HepG2 (cell line): ENCODE measurements around the gene TTC31. TPM values are rescaled to one million over a fixed set of nuclear protein-coding genes. Genes with fewer than 3 reads are reported as not detected.

Experiments
- IRX3 ChIP-seq: sonication (generic); formaldehyde crosslinking; IDR thresholded peaks from 2 replicates; pipeline ENCODE4 v1.8.1; 2023; ENCODE audit warnings: mild to moderate bottlenecking, low read depth, missing genetic modification reagents, borderline replicate concordance
- NCOA5 ChIP-seq: sonication (generic); formaldehyde crosslinking; IDR thresholded peaks from 2 replicates; pipeline ENCODE4 v1.4.0; 2020; ENCODE audit warnings: missing genetic modification reagents
- NFKB2 ChIP-seq: sonication (generic); formaldehyde crosslinking; IDR thresholded peaks from 2 replicates; pipeline ENCODE4 v1.4.0; 2020; ENCODE audit warnings: missing genetic modification reagents, borderline replicate concordance
- SALL1 ChIP-seq: sonication (generic); formaldehyde crosslinking; IDR thresholded peaks from 2 replicates; pipeline ENCODE4 v1.8.0; 2022; ENCODE audit warnings: mild to moderate bottlenecking, missing genetic modification reagents
- ZBTB21 ChIP-seq: sonication (generic); formaldehyde crosslinking; IDR thresholded peaks from 2 replicates; pipeline ENCODE4 v1.4.0; 2020; ENCODE audit warnings: missing genetic modification reagents
- ZNF260 ChIP-seq: sonication (generic); formaldehyde crosslinking; IDR thresholded peaks from 2 replicates; pipeline ENCODE4 v1.4.0; 2020; ENCODE audit warnings: missing genetic modification reagents, low read depth, mild to moderate bottlenecking, borderline replicate concordance
- ZNF749 ChIP-seq: sonication (generic); formaldehyde crosslinking; IDR thresholded peaks from 2 replicates; pipeline ENCODE4 v1.8.0; 2022; ENCODE audit warnings: mild to moderate bottlenecking, missing genetic modification reagents, moderate library complexity, borderline replicate concordance
- polyA plus RNA-seq, 8 experiments: library from polyadenylated mRNA; depleted of rRNA in 3 of 8; stranded (reverse) in 7 of 8; unstranded in 1 of 8; fragments of >200 nt; fragmentation: Illumina TruSeq in 4 of 8; extraction: Trizol in 4 of 8; gene quantifications; 2 replicates each; pipeline versions ENCODE4 v1.2.1 to v1.2.3, GENCODE V29; 2011 to 2016; ENCODE audit warnings: low read depth in 4 of 8, missing spikeins in 1 of 8, mixed read lengths in 1 of 8; ENCODE audit not compliant: insufficient read depth in 1 of 8
- total RNA-seq, 5 experiments: library from RNA; depleted of rRNA; stranded (reverse); fragments of >200 nt; fragmentation: Illumina TruSeq; extraction: Trizol; gene quantifications; 2 replicates each; pipeline ENCODE4 v1.2.3, GENCODE V29; 2016; ENCODE audit warnings: low read depth in 1 of 5
- TF ChIP-seq, protein P1 (sequence below): sonication (generic); formaldehyde crosslinking; IDR thresholded peaks from 2 replicates; pipeline ENCODE4 v1.4.0; 2020; ENCODE audit warnings: mild to moderate bottlenecking, missing genetic modification reagents
- TF ChIP-seq, protein P2 (sequence below): sonication (generic); formaldehyde crosslinking; IDR thresholded peaks from 2 replicates; pipeline ENCODE4 v1.4.0; 2020; ENCODE audit warnings: low read depth, mild to moderate bottlenecking, missing genetic modification reagents
- TF ChIP-seq, protein P3 (sequence below): sonication (generic); formaldehyde crosslinking; IDR thresholded peaks from 2 replicates; pipeline ENCODE4 v1.5.1; 2020; ENCODE audit warnings: missing genetic modification reagents, mild to moderate bottlenecking, borderline replicate concordance
- TF ChIP-seq, protein P4 (sequence below): sonication (generic); formaldehyde crosslinking; IDR thresholded peaks from 2 replicates; pipeline ENCODE4 v1.8.1; 2023; ENCODE audit warnings: missing genetic modification reagents, inconsistent platforms, borderline replicate concordance
- TF ChIP-seq, protein P5 (sequence below), 2 experiments: IDR thresholded peaks; 2 replicates each; pipeline ENCODE4 v1.6.1; 2011 to 2012; ENCODE audit warnings: low read length in 2 of 2, borderline replicate concordance in 1 of 2, low read depth in 1 of 2, mild to moderate bottlenecking in 1 of 2, moderate library complexity in 1 of 2
- TF ChIP-seq, protein P6 (sequence below): sonication (generic); formaldehyde crosslinking; IDR thresholded peaks from 2 replicates; pipeline ENCODE4 v1.5.0; 2020; ENCODE audit warnings: mild to moderate bottlenecking, missing genetic modification reagents
- TF ChIP-seq, protein P7 (sequence below): sonication (generic); formaldehyde crosslinking; IDR thresholded peaks from 2 replicates; pipeline ENCODE4 v1.4.0; 2020; ENCODE audit warnings: mild to moderate bottlenecking, missing genetic modification reagents

TTC31 gene
- total and polyA plus RNA-seq, 2 of the 13 experiments (the other 11 are each of a cell fraction or from before 2014, with no cell fraction given), result 28.3 to 39.5 TPM

DNA sequence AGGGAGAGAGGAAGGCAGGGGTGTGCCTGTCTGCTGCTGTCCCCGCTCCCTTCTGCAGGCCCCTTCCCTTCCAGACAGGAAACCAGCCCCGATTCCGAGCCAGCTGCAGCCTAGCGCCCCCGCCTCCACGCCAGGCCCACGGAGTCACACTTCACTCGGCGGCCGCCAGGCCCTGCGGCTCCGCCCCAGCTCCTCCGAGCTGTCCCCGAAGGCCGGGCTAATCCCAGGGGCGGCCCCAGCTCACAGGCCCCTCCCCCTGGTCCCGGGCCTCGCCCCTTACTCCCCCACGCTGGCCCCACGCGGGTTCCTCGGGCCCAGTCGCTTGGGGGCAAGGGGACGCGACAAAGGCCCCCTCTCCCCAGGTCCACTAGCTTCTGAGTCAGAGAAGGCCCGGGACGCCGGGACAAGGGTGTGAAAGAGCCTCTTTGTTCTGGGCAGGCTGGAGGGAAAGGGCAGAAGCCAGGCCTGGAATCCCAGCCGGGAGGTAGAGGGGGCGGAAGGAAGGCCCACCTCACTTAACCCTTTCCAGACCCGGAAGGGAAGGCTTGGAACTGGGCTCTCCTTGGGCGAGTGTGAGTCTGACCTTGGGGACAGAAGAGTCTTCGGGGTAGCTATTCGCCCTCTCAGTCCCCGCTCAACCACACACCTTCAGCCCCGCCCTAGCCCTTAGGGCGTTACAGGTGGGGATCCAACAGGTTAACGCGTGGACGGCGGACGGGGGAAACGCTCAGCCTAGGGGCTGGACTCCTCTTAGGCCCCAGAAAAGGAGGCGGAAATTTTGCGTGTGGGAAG is 42.3 kb upstream of the TTC31 start (continued):
- TF ChIP-seq SALL1 (CRISPR knock-in tag) (peak; percentile 97), NCOA5 (CRISPR knock-in tag) (peak; percentile 64; the same call in 1 of the 2 replicates), NFKB2 (CRISPR knock-in tag) (peak; percentile 97), ZBTB21 (CRISPR knock-in tag) (0 out of 2 replicates have a peak, but pooled peaks have one; percentile 44), ZNF749 (CRISPR knock-in tag) (peak; percentile 91), IRX3 (CRISPR knock-in tag) (peak; percentile 38; the same call in 1 of the 2 replicates), ZNF260 (CRISPR knock-in tag) (no peak)
- TF ChIP-seq, protein P1, sequence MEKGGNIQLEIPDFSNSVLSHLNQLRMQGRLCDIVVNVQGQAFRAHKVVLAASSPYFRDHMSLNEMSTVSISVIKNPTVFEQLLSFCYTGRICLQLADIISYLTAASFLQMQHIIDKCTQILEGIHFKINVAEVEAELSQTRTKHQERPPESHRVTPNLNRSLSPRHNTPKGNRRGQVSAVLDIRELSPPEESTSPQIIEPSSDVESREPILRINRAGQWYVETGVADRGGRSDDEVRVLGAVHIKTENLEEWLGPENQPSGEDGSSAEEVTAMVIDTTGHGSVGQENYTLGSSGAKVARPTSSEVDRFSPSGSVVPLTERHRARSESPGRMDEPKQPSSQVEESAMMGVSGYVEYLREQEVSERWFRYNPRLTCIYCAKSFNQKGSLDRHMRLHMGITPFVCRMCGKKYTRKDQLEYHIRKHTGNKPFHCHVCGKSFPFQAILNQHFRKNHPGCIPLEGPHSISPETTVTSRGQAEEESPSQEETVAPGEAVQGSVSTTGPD (CRISPR knock-in tag), result peak; percentile 8; the same call in 1 of the 2 replicates
- TF ChIP-seq, protein P2, sequence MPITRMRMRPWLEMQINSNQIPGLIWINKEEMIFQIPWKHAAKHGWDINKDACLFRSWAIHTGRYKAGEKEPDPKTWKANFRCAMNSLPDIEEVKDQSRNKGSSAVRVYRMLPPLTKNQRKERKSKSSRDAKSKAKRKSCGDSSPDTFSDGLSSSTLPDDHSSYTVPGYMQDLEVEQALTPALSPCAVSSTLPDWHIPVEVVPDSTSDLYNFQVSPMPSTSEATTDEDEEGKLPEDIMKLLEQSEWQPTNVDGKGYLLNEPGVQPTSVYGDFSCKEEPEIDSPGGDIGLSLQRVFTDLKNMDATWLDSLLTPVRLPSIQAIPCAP (CRISPR knock-in tag), result peak; percentile 54; the same call in 1 of the 2 replicates
- TF ChIP-seq, protein P3, sequence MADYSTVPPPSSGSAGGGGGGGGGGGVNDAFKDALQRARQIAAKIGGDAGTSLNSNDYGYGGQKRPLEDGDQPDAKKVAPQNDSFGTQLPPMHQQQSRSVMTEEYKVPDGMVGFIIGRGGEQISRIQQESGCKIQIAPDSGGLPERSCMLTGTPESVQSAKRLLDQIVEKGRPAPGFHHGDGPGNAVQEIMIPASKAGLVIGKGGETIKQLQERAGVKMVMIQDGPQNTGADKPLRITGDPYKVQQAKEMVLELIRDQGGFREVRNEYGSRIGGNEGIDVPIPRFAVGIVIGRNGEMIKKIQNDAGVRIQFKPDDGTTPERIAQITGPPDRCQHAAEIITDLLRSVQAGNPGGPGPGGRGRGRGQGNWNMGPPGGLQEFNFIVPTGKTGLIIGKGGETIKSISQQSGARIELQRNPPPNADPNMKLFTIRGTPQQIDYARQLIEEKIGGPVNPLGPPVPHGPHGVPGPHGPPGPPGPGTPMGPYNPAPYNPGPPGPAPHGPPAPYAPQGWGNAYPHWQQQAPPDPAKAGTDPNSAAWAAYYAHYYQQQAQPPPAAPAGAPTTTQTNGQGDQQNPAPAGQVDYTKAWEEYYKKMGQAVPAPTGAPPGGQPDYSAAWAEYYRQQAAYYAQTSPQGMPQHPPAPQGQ (CRISPR knock-in tag), result no peak
- TF ChIP-seq, protein P4, sequence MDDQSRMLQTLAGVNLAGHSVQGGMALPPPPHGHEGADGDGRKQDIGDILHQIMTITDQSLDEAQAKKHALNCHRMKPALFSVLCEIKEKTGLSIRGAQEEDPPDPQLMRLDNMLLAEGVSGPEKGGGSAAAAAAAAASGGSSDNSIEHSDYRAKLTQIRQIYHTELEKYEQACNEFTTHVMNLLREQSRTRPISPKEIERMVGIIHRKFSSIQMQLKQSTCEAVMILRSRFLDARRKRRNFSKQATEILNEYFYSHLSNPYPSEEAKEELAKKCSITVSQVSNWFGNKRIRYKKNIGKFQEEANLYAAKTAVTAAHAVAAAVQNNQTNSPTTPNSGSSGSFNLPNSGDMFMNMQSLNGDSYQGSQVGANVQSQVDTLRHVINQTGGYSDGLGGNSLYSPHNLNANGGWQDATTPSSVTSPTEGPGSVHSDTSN (CRISPR knock-in tag), result no peak
- TF ChIP-seq, protein P5, sequence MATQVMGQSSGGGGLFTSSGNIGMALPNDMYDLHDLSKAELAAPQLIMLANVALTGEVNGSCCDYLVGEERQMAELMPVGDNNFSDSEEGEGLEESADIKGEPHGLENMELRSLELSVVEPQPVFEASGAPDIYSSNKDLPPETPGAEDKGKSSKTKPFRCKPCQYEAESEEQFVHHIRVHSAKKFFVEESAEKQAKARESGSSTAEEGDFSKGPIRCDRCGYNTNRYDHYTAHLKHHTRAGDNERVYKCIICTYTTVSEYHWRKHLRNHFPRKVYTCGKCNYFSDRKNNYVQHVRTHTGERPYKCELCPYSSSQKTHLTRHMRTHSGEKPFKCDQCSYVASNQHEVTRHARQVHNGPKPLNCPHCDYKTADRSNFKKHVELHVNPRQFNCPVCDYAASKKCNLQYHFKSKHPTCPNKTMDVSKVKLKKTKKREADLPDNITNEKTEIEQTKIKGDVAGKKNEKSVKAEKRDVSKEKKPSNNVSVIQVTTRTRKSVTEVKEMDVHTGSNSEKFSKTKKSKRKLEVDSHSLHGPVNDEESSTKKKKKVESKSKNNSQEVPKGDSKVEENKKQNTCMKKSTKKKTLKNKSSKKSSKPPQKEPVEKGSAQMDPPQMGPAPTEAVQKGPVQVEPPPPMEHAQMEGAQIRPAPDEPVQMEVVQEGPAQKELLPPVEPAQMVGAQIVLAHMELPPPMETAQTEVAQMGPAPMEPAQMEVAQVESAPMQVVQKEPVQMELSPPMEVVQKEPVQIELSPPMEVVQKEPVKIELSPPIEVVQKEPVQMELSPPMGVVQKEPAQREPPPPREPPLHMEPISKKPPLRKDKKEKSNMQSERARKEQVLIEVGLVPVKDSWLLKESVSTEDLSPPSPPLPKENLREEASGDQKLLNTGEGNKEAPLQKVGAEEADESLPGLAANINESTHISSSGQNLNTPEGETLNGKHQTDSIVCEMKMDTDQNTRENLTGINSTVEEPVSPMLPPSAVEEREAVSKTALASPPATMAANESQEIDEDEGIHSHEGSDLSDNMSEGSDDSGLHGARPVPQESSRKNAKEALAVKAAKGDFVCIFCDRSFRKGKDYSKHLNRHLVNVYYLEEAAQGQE (IDR thresholded peaks at IDR 0.05; ENCODE audit: borderline replicate concordance in 1 of 2, low read depth in 1 of 2, low read length in 2 of 2), result peak in 1 of 2 experiments; percentile 48; a peak in 1 of 4 replicates
- TF ChIP-seq, protein P6, sequence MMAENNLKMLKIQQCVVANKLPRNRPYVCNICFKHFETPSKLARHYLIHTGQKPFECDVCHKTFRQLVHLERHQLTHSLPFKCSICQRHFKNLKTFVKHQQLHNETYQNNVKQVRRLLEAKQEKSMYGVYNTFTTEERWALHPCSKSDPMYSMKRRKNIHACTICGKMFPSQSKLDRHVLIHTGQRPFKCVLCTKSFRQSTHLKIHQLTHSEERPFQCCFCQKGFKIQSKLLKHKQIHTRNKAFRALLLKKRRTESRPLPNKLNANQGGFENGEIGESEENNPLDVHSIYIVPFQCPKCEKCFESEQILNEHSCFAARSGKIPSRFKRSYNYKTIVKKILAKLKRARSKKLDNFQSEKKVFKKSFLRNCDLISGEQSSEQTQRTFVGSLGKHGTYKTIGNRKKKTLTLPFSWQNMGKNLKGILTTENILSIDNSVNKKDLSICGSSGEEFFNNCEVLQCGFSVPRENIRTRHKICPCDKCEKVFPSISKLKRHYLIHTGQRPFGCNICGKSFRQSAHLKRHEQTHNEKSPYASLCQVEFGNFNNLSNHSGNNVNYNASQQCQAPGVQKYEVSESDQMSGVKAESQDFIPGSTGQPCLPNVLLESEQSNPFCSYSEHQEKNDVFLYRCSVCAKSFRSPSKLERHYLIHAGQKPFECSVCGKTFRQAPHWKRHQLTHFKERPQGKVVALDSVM (CRISPR knock-in tag), result peak; percentile 73
- TF ChIP-seq, protein P7, sequence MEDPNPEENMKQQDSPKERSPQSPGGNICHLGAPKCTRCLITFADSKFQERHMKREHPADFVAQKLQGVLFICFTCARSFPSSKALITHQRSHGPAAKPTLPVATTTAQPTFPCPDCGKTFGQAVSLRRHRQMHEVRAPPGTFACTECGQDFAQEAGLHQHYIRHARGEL, result no peak; the same call in 1 of the 2 replicates
